Naive thymus-derived CD4-positive, alpha-beta T cell (primary cell): ENCODE measurements around the gene ACE. TPM values are rescaled to one million over a fixed set of nuclear protein-coding genes. Genes with fewer than 3 reads are reported as not detected.
A peak's percentile ranks its signal among the peaks of the same experiment; 100 is the strongest.
"Not testable (repeated sequence)": the region's sequence is repeated elsewhere in the genome, so short reads cannot be mapped to it uniquely, and the experiment has no call there.

Experiments
- ATAC-seq: fragments of 150-1000 bp; cut with Tn5 transposase; 2 replicates; pipeline ENCODE4 v1.10.0; 2021; ENCODE audit warnings: mild to moderate bottlenecking, moderate library complexity
- CTCF ChIA-PET: fragments of 350-600 bp; sonication (Branson Sonifier 250); formaldehyde crosslinking; loops from one replicate; lab custom pipeline; 2021; ENCODE audit warnings: antibody characterized with exemption; lab: Charles Lee
- POLR2A ChIA-PET: fragments of 350-600 bp; sonication (Branson Sonifier 250); formaldehyde crosslinking; loops from one replicate; lab custom pipeline; 2021; ENCODE audit warnings: antibody characterized with exemption, inconsistent platforms; lab: Charles Lee
- DNase-seq, 9 donors: peaks; one replicate each; pipeline versions ENCODE4 v3.0.0 to v3.0.0-alpha.2; 2020 to 2022; ENCODE audit warnings: mixed read lengths in 1 of 9
- H3K27ac ChIP-seq: one replicate; pipeline ENCODE4 v1.7.0; 2013; ENCODE audit warnings: mild to moderate bottlenecking, low read depth, low read length, moderate library complexity
- H3K27me3 ChIP-seq, 2 donors: one replicate each; pipeline ENCODE4 v1.7.0; 2013; ENCODE audit warnings: low read length in 2 of 2, mild to moderate bottlenecking in 2 of 2, moderate library complexity in 2 of 2; ENCODE audit not compliant: control insufficient read depth in 2 of 2, insufficient read depth in 2 of 2
- H3K36me3 ChIP-seq, 3 experiments: 1 replicate in 2 of 3; 2 replicates in 1 of 3; pipeline ENCODE4 v1.7.0; 2013; ENCODE audit warnings: low read length in 3 of 3, mild to moderate bottlenecking in 3 of 3, moderate library complexity in 1 of 3; ENCODE audit not compliant: insufficient read depth in 3 of 3, control insufficient read depth in 2 of 3
- H3K4me1 ChIP-seq, 2 donors: one replicate each; pipeline ENCODE4 v1.7.0; 2013; ENCODE audit warnings: low read length in 2 of 2, mild to moderate bottlenecking in 2 of 2, moderate library complexity in 1 of 2; ENCODE audit not compliant: control insufficient read depth in 2 of 2, insufficient read depth in 2 of 2
- H3K4me3 ChIP-seq: 2 replicates; pipeline ENCODE4 v1.7.0; 2013; ENCODE audit warnings: mild to moderate bottlenecking, low read length
- H3K9me3 ChIP-seq, 3 experiments: 1 replicate in 2 of 3; 2 replicates in 1 of 3; pipeline ENCODE4 v1.7.0; 2013; ENCODE audit warnings: low read length in 3 of 3; ENCODE audit not compliant: control insufficient read depth in 2 of 3
- H3K27ac Mint-ChIP-seq, 9 donors: one replicate each; pipeline ENCODE4 v1.8.0; 2020 to 2022; ENCODE audit warnings: mixed read lengths in 9 of 9, mild to moderate bottlenecking in 8 of 9, moderate library complexity in 5 of 9, inconsistent platforms in 2 of 9
- H3K27me3 Mint-ChIP-seq, 5 donors: one replicate each; pipeline ENCODE4 v1.8.0; 2021 to 2022; ENCODE audit warnings: mixed read lengths in 5 of 5, mild to moderate bottlenecking in 1 of 5
- H3K36me3 Mint-ChIP-seq, 5 donors: one replicate each; pipeline ENCODE4 v1.8.0; 2020 to 2022; ENCODE audit warnings: mixed read lengths in 5 of 5, mild to moderate bottlenecking in 3 of 5, inconsistent platforms in 1 of 5
- H3K4me1 Mint-ChIP-seq, 7 donors: one replicate each; pipeline ENCODE4 v1.8.0; 2020 to 2022; ENCODE audit warnings: mixed read lengths in 7 of 7, mild to moderate bottlenecking in 3 of 7, inconsistent platforms in 1 of 7
- H3K4me3 Mint-ChIP-seq, 10 donors: one replicate each; pipeline ENCODE4 v1.8.0; 2020 to 2022; ENCODE audit warnings: mild to moderate bottlenecking in 10 of 10, mixed read lengths in 10 of 10, moderate library complexity in 6 of 10, inconsistent platforms in 2 of 10
- H3K9me3 Mint-ChIP-seq, 11 donors: one replicate each; pipeline ENCODE4 v1.8.0; 2020 to 2022; ENCODE audit warnings: mixed read lengths in 11 of 11, mild to moderate bottlenecking in 4 of 11, inconsistent platforms in 1 of 11, moderate library complexity in 1 of 11
- intact Hi-C, 2 donors: fragments of 100-400 bp; cut with micrococcal nuclease; formaldehyde crosslinking; loops; one replicate each; pipeline ENCODE4 v1.15.1; 2023
- polyA plus RNA-seq, 2 donors: library from polyadenylated mRNA; unstranded; fragments of 300-500 nt; fragmentation: Illumina TruSeq; gene quantifications; one replicate each; pipeline ENCODE4 v1.2.3, GENCODE V29; 2021
- total RNA-seq, 6 experiments: library from RNA in 5 of 6; stranded (reverse) in 5 of 6; gene quantifications; 1 replicate in 5 of 6; 2 replicates in 1 of 6; pipeline ENCODE4 v1.2.3 and lab custom pipeline; 2021 to 2026

ACE gene
- total and polyA plus RNA-seq, 7 experiments from 2014 or later, result 0.73 to 14.4 (median 2.3) TPM; not detected in 2

DNA sequence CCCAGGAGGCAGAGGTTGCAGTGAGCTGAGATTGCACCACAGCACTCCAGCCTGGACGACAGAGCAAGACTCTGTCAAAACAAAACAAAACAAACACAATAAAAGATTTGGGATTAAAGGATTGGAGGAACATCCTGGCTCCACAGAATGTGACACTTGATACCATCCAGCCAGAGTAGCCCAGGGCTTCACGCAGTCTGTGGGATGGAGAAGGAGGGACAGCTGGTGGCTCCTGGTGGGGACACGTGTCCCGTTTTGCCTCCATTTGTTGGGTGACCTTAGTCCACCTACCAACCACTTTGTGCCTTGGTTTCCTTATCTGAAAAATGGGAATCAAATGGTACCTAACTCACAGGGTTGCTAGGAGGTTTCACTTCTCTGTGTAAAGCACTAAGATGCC, 18.4 kb upstream of the ACE start:
- POLR2A ChIA-PET, result no interaction called here

DNA sequence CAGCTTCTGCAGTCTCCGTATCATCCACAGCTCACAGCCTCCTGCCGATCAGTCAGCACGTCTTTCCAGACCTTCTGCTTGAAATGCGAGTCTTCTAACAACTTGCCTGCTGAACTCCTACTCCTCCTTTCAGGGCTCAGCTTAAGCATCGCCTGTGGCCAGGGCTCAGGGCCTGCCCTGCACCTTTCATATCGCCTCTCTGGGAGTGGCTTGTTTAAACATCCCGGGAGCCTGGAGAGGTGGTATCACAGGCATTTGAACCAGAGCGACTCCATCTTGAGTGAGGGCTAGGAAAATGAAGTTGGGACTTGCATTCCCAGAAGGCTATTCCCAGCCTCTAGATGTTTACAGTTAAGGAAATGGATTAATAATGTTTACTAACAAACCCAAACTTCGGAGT, 16.8 kb upstream of the ACE start:
- intact Hi-C loops, result no loop called here
- Mint-ChIP-seq H3K27ac (no peak overlapping the region), H3K4me1 (peaks cover 0 to 4% (median 0%) of the 10 kb centered on the region in 7 donors), H3K4me3 (no peak overlapping the region), H3K27me3 (peaks cover 0 to 24% (median 5%) of the 10 kb centered on the region in 5 donors), H3K9me3 (peaks cover 0 to 1% (median 0%) of the 10 kb centered on the region in 11 donors), H3K36me3 (no peaks in the 10 kb centered on the region)
- no peaks in the 10 kb centered on the region for H3K9me3 ChIP-seq
- ChIA-PET POLR2A (no interaction called here), CTCF (no interaction called here)
- no peaks in the 10 kb centered on the region for H3K27me3 ChIP-seq
- H3K4me3 ChIP-seq, result no peak overlapping the region
- H3K4me1 ChIP-seq, result no peaks in the 10 kb centered on the region
- ATAC-seq (no peak), DNase-seq (no peak)
- H3K36me3 ChIP-seq, result no peaks in the 10 kb centered on the region
- H3K27ac ChIP-seq, result no peak overlapping the region

More for the DNA sequence above, 18.4 kb upstream of the ACE start:
- Mint-ChIP-seq H3K27me3 (peaks cover 0 to 12% (median 4%) of the 10 kb centered on the region in 5 donors), H3K27ac (no peak overlapping the region), H3K4me3 (no peak overlapping the region), H3K9me3 (peaks cover 0 to 3% (median 0%) of the 10 kb centered on the region in 11 donors), H3K4me1 (peaks cover 0 to 4% (median 0%) of the 10 kb centered on the region in 7 donors), H3K36me3 (no peaks in the 10 kb centered on the region)
- CTCF ChIA-PET, result no interaction called here
- Histone ChIP-seq H3K36me3 (no peaks in the 10 kb centered on the region), H3K4me3 (no peak overlapping the region), H3K27me3 (no peaks in the 10 kb centered on the region), H3K27ac (no peak overlapping the region), H3K4me1 (no peaks in the 10 kb centered on the region), H3K9me3 (no peaks in the 10 kb centered on the region)
- ATAC-seq (no peak), DNase-seq (no peak)
- intact Hi-C loops, result no loop called here

DNA sequence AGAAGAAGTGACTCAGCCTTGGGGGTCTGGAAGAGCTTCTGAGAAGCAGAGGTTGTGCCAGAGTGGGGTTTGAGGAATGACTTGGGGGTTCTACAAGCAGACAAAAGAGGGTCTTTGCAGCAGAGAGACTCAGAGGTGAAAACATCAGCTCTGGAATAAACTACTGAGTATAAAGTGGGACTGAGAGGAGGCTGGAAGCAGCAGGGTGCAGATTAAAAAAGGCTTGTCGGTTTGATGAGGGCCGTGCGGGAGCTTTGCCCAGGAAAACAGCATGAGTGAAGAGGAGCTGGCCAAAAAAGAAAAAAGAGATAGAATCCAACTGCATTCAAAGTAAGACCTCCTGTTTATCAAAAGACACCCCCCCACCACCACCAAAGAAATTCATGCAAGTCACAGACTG, 13.1 kb upstream of the ACE start:
- Mint-ChIP-seq H3K27me3 (peaks cover 0 to 28% (median 4%) of the 10 kb centered on the region in 5 donors), H3K36me3 (no peaks in the 10 kb centered on the region)
- CTCF ChIA-PET, result interaction anchor here (0.8 kb wide), 1 partner anchor 38 kb away, joined by 3 read pairs; no protein-coding TSS in a partner anchor

DNA sequence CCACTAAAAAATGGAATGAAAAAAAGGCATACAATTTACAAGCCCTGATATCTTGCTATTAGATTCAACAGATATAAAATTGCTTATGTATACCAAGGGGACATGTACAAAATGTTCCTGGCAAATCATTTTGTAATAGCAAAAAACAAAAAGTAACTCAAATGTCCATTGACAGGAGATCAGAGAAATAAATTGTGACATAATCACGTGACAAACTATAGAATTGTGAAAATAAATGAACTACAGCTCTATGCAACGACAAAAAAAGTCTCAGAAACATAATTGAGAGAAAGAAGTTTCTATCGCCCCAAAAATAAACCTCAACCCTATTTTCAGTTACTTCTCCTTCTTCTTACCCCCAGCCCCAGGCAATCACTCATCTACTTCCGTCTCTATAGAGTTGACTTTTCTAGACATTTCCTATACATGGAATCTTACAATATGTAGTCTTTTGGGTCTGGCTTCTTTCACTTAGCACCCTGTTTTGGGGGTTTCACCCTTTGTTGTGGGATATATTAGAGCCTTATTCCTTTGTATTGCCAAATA, 12.1 kb upstream of the ACE start:
- DNase-seq (no peak), ATAC-seq (no peak)
- Mint-ChIP-seq H3K4me3 (no peak overlapping the region), H3K9me3 (peaks cover 0 to 1% (median 0%) of the 10 kb centered on the region in 11 donors), H3K4me1 (peaks cover 0 to 2% (median 0%) of the 10 kb centered on the region in 7 donors), H3K27ac (no peak overlapping the region), H3K27me3 (peaks cover 0 to 29% (median 4%) of the 10 kb centered on the region in 5 donors), H3K36me3 (no peaks in the 10 kb centered on the region)
- CTCF ChIA-PET, result no interaction called here
- Histone ChIP-seq H3K9me3 (no peaks in the 10 kb centered on the region), H3K4me3 (no peak overlapping the region), H3K27me3 (no peaks in the 10 kb centered on the region), H3K27ac (no peak overlapping the region), H3K36me3 (no peaks in the 10 kb centered on the region), H3K4me1 (no peaks in the 10 kb centered on the region)
- POLR2A ChIA-PET, result interaction anchor here (0.8 kb wide), 2 partner anchors 146 to 210 kb away, joined by 3 read pairs; no protein-coding TSS in a partner anchor
- intact Hi-C loops, result no loop called here

More for the DNA sequence above, 13.1 kb upstream of the ACE start:
- no peak overlapping the region for H3K27ac ChIP-seq
- Mint-ChIP-seq H3K4me3 (no peak overlapping the region), H3K27ac (peak overlapping the region in 1 of 9 donors; percentile 9), H3K9me3 (peaks cover 0 to 1% (median 0%) of the 10 kb centered on the region in 11 donors), H3K4me1 (peaks cover 0 to 3% (median 0%) of the 10 kb centered on the region in 7 donors)
- DNase-seq, result no peak
- no peaks in the 10 kb centered on the region for H3K4me1 ChIP-seq
- H3K36me3 ChIP-seq, result no peaks in the 10 kb centered on the region
- POLR2A ChIA-PET, result no interaction called here
- intact Hi-C loops, result no loop called here
- no peak for ATAC-seq
- no peaks in the 10 kb centered on the region for H3K9me3 ChIP-seq
- no peak overlapping the region for H3K4me3 ChIP-seq
- H3K27me3 ChIP-seq, result no peaks in the 10 kb centered on the region

DNA sequence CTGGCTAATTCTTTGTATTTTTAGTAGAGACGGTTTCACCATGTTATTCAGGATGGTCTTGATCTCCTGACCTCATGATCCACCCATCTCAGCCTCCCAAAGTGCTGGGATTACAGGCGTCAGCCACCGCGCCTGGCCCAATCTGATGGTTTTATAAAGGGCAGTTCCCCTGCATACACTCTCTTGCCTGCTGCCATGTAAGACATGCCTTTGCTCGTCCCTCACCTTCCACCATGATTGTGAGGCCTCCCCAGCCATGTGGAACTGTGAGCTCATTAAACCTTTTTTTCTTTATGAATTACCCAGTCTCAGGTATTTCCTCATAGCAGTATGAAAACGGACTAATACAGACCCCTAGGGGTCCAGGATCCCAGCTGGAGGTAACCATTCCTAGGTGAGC, 8.8 kb upstream of the ACE start:
- H3K27me3 Mint-ChIP-seq, result peaks cover 7 to 43% (median 13%) of the 10 kb centered on the region in 5 donors
- POLR2A ChIA-PET, H3K4me1 ChIP-seq, H3K9me3 Mint-ChIP-seq, DNase-seq, H3K36me3 ChIP-seq, H3K9me3 ChIP-seq, H3K4me1 Mint-ChIP-seq, H3K27me3 ChIP-seq, H3K4me3 Mint-ChIP-seq, H3K4me3 ChIP-seq, H3K27ac ChIP-seq, H3K36me3 Mint-ChIP-seq, ATAC-seq, intact Hi-C loops: not testable (repeated sequence)
- H3K27ac Mint-ChIP-seq, result peak overlapping the region in 1 of 9 donors; percentile 54
- CTCF ChIA-PET, result interaction anchor here (1.2 kb wide), 1 partner anchor 11 kb away, joined by 5 read pairs; no protein-coding TSS in a partner anchor

DNA sequence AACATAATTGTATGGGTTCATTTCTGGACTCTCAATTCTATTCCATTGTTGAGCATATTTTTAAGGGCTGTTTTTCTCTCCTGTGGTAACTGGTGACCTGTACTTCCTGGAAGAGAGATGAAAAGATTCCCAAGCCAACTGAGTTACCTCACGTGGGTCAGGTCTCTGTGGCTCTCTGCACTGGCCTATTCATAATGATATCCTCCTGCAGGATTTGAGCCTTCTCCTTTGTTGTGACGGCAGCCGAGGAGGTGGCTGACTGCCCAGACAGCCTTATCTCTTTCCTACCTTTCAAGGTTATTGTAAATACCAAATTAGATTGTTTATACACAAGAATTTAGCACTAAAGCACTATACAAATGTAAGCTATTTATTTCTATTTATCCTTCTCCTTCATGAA, 2.7 kb upstream of the ACE start:
- Mint-ChIP-seq H3K4me3 (no peak overlapping the region), H3K27ac (no peak overlapping the region), H3K4me1 (peaks cover 0 to 16% (median 7%) of the 10 kb centered on the region in 7 donors), H3K9me3 (no peaks in the 10 kb centered on the region), H3K36me3 (no peaks in the 10 kb centered on the region), H3K27me3 (peaks cover 21 to 73% (median 29%) of the 10 kb centered on the region in 5 donors)
- H3K36me3 ChIP-seq, result no peaks in the 10 kb centered on the region
- peaks cover 0 to 12% of the 10 kb centered on the region in 2 donors for H3K27me3 ChIP-seq
- H3K4me1 ChIP-seq, result peaks cover 5 to 13% of the 10 kb centered on the region in 2 donors
- no peaks in the 10 kb centered on the region for H3K9me3 ChIP-seq
- H3K4me3 ChIP-seq, result no peak overlapping the region
- intact Hi-C loops, result no loop called here
- ChIA-PET POLR2A (no interaction called here), CTCF (no interaction called here)
- ATAC-seq, result no peak
- no peak for DNase-seq
- no peak overlapping the region for H3K27ac ChIP-seq
